HG03103 (cell line): ENCODE data around the gene ARHGEF1.

Experiments
- ATAC-seq: cut with Tn5 transposase; IDR thresholded peaks from one replicate; pipeline ENCODE4 v1.9.1; 2021; ENCODE audit warnings: low read depth; ENCODE audit not compliant: unreplicated experiment

Gene ARHGEF1, protein sequence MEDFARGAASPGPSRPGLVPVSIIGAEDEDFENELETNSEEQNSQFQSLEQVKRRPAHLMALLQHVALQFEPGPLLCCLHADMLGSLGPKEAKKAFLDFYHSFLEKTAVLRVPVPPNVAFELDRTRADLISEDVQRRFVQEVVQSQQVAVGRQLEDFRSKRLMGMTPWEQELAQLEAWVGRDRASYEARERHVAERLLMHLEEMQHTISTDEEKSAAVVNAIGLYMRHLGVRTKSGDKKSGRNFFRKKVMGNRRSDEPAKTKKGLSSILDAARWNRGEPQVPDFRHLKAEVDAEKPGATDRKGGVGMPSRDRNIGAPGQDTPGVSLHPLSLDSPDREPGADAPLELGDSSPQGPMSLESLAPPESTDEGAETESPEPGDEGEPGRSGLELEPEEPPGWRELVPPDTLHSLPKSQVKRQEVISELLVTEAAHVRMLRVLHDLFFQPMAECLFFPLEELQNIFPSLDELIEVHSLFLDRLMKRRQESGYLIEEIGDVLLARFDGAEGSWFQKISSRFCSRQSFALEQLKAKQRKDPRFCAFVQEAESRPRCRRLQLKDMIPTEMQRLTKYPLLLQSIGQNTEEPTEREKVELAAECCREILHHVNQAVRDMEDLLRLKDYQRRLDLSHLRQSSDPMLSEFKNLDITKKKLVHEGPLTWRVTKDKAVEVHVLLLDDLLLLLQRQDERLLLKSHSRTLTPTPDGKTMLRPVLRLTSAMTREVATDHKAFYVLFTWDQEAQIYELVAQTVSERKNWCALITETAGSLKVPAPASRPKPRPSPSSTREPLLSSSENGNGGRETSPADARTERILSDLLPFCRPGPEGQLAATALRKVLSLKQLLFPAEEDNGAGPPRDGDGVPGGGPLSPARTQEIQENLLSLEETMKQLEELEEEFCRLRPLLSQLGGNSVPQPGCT

DNA sequence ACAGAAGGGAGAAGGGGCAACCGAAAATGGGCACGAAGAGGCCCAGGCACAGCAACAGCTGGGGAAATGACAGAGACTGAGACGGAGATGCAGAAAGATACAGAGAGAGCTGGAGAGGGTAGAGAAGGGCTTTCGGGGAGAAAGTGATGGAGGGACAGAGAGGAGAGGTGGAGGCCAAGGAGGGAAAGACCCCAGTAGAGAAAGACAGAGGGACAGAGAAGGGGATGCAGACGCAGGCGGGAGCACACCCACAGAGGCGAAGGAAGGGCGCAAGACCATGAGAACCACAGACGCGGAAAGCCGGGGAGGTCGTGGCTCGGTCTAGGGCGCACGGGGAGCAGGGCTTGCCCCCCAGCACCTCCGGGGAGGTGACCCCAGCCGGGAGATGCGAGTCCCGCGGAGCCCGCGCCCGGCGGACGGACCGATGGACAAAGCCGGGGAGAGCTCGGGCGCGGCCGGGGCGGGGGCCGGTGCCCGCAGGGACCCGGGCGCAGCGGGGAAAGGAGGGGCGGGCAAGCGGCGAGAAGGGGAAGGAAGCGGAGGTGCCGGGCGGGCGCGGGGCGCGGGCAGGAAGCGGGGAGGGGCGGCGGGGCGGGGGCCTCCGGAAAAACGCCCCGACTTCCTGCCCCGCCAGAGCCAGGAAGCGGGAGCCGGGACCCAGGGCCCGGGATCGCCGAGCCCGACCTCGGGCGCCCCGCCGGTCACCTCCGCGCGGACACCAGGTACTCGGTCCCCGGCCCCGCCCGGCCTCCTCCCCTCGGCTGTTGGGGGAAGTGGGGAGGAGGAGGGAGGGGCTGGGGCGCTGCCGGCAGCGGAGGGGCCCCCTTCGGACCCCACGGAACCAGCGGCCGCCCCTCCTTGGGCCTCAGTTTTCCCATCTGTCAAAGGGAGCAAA, at the start of gene ARHGEF1:
ARHGEF1 (plus strand) TSS at position 617 of the 895 bp plus-strand sequence. CDS start 4,899 bp downstream, outside the sequence.
- ATAC-seq: no peak

DNA sequence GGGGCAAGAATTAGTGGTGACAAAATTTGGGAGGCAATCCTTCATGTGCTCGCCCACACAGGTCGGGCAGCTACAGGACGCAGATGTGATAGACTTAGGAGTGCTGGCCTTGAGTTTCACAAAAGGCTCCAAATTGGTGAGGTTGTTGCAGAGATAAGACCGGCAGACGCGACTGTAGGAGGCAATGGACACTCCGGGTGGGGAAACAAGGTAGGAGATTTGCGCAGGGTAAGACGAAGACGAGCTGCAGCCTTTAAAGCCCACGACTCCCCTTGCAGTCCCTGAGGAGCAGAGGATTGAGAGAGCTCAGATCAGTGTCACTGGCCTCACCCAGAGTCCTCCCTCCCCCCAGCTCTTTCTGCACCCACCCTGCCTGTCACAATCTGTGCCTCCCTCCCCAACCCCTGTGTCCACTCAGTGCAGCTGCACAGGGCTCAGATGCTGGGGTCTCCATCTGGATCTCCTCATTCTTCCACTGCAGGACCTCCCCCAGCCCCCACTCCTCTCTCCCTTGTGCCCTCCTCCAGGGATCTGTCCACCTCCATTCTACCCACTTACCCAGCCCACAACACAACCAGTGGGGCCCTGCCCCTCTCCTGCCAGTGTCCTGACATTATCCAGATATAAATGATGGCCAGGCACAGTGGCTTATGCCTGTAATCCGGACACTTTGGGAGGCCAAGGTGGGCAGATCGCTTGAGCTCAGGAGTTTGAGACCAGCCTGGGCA, 44.8 kb upstream of the ARHGEF1 start:
- ATAC-seq: no peak

DNA sequence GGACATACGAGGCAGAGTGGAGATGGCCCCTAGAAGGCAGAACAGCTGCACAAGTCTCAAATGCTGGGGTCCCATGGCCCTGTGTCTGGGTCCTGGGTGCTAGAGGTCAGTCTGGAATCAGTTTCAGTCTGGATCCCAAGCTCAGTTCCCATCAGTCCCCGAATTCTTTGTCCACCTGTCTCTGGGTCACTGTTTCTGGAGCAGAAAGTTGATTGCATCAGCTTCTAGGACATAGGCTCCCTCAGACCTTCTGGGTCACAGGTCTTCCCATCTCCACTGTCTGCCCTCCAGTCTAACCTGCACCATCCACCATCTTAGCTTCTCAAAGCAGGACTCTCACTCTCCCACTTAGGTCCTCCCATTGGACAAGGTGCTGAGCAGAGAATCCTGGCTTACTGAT, 43.8 kb upstream of the ARHGEF1 start:
- no peak for ATAC-seq

DNA sequence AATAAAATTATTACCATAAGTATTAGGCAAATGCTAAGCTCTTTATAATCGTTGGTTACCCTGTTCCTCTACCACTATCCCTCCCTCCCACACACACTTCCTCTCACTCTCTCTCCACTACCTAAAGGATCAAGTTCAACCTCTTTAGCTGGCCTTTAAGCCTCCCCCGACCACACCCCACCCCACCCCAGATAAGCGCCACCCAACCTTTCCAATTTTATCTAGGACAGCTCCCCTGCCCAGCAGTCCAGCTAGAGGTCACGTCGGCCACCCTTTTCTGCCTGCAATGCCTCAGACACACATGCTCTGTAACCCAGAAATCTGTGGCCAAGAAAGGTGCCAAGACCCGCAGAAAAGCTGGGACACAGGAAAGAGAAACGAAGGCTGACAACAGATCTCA, 39.6 kb upstream of the ARHGEF1 start:
- no peak for ATAC-seq

DNA sequence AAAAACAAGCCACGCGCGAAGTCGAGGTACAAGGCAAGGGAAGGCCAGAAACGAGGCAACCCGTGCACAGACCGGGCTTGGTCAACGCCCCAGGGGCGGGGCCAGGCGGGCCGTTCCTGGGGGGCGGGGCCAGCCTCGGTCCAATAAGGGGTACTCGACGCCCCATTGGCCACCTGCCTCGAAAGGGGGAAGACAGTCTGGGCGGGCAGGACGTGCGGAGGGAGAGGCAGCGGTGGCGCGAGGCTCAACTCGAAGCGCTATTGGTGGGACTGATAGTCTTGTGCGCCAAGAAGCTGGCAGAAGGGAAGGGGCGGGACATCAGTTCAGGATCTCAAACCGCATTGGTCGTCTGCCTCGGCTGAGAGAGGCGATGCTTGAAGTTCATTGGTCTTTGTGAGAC, 38.4 kb upstream of the ARHGEF1 start, which contains the start of gene LYPD4:
LYPD4 (minus strand) TSS at position 83 of the 400 bp plus-strand sequence. CDS start 5,398 bp downstream, outside the sequence.
- no peak for ATAC-seq

DNA sequence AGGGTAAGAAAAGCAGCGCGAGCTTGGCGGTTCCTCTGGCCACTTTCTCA, 38.2 kb upstream of the ARHGEF1 start, which contains the start of gene DMRTC2:
DMRTC2 (plus strand) TSS at position 42 of the 50 bp plus-strand sequence. CDS start 2,387 bp downstream, outside the sequence.
- ATAC-seq: no peak

DNA sequence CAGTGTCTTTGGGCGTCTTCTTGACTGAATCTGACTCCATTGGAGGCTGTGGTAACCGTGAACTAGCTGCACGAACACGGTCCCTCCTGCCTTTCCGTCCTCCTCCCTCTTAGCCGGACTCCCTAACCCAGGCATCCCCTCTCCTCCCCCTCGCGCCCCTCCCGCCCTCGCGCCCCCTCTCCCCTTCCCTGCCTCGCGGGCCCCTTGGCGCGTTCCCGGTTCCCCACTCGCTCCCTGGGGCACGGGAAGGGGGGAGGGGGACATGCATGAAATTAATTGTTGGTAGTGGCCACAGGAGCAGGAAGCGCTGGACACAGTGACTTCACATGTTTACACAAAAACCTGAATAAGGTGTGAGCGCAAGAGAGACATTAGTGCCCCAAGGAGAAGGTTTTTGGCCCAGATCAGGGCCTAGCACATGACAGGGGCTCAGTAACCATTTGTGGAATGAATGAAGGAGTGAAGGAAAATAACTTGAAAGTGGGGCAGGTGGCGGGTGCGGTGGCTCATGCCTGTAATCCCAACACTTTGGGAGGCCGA, 37.9 kb upstream of the ARHGEF1 start:
- ATAC-seq: no peak

DNA sequence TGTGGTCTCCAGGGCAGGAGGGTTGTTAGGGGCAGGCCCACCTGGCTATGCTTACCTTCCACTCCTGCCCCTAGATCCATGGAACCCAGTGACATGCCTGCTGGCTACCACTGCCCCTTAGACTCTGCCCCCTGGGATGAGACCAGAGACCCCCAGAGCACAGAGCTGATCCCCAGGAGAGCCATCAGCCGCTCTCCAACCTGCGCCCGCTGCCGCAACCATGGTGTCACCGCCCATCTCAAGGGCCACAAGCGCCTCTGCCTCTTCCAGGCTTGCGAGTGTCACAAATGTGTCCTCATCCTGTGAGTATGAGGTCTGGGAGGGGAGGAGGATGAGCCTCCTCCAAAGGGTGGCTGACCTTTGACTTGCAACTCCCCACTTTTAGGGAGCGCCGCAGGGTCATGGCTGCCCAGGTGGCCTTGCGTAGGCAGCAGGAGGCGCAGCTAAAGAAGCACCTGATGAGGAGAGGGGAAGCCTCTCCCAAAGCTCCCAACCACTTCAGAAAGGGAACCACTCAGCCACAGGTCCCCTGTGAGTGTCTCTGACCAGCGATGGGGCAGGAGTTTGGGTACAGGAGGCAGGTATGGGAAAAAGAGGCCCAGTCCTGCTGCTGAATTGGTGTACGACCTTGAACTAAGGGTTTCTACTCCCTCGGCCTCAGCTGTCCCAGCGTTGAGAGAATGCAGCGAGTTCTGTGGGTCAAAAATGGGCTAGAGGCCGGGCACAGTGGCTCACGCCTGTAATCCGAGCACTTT, 35.5 kb upstream of the ARHGEF1 start:
- no peak for ATAC-seq

DNA sequence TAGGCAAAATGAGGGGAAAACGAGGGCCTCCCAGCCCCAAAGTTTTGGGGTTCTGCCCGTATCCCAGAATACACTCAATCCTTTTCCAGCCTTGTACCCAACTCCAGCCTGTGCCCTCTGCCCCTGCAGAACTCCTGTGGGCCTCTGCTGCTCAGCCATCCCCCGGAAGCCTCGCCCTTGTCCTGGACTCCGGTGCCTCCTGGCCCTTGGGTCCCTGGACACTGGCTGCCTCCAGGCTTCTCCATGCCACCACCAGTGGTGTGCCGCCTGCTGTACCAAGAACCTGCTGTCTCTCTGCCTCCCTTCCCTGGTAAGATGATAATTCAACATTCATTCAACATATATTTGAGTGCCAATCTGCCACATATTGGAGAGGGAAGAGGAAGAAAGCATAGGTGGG, 34.3 kb upstream of the ARHGEF1 start:
- ATAC-seq: no peak

DNA sequence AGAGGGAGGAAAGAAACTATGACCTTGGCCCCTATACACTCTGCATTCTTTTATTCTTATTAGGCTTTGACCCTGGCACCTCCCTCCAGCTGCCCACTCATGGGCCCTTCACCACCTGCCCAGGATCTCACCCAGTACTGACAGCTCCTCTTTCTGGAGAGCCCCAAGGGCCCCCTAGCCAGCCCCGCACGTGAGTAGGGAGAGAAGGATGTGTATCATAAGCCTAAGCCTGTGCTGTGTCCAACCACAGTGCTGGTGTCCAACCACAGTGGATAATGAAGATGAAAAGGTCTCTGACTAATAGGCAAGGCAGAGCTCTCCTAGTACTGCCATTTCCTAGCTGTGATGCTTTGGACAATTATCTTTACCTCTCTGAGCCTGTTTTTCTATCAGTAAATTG, 33.9 kb upstream of the ARHGEF1 start:
- ATAC-seq: no peak

DNA sequence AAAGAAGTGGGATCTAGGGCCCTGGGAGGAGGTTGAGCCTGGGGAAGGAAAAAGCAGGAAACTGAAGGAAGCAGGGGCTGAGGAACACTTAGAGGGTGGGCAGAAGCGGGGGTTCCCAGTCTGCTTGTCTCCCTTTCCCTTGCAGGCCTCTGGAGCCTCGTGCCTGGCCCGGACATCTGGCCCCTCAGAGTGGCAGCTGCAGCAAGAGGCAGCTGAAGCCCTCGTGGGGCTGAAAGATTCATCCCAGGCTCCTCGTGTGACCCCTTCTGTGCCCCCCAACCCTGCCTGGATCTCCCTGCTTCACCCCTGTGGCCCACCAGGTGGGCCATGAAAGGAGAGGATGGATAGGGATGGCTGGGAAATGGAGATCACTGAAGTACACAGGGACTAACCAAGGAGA, 32.6 kb upstream of the ARHGEF1 start:
- ATAC-seq: no peak

DNA sequence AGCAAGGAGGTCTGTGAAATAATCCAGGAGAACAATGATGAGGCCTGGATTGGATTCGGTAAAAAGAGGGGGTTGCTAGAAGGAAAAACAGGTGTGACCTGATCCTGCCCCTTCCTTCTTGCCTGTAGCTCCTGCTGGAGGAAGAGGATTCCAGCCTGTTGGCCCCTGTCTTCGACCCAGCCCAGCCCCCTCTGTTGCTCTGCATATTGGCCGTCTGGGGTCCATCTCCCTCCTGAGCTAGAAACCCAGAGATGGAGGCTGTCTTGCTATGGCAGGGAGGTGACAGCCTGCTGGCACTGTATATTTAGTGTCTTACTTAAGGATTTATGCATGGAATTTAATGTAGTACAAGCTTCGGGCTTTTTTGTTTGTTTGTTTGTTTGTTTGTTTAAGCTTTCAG, 31.5 kb upstream of the ARHGEF1 start:
- no peak for ATAC-seq

DNA sequence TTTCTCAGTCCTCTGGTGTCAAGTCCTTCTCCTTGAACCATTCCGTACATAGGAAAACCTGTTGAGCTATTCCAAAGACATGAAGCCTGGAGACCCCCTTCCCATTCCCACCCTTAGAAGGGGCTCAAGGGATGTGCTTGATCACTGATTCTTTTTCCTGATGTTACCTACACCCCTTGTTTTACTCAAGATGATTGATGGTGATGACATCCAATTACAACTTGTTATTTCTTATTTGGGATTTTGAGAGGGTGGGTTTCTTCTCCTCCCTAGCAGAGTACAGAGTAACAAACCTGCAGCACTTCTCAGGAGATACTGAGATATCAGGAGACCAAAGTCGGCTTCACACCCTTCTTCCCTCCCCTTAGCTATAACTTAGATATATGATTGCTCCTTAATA, 29.6 kb upstream of the ARHGEF1 start:
- ATAC-seq: no peak

DNA sequence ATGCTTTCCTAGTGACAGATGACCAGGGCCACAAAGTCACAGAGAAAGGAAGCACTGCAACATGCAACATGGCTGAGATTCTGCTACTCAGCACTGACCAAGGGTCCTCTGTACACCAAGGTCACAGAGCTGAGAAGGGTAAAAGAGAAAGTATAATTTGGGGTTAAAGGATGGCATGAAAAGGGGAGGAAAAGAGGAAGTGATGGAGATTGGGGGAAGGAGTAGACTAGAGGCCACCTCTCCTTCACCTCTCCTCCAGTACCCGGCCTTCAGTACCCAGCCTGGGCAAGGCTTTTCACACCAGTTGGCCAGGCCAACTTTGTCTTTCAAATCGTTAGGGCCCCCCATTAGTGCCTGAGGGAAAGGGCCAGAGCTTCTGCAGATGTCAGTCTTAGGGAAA, 29.2 kb upstream of the ARHGEF1 start:
- ATAC-seq: no peak

DNA sequence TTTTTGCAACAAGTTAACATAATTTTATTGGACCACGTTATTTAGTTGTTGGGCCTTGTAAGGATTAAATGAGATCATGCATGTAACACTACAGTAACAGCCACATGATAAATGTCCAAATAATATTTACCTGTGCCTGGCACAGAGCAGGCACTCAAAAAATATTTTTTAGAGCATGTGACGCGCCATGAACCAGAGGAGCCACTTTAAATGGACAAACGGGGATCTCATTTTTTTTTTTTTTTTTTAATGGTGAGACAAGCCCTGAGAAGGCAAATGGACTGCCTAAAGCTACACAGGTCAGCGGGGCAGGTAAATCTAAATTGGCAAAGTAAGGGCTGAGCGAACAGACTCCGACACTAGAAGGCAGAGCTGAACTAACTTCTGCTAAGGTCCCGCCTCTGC, 23.8 kb upstream of the ARHGEF1 start:
- ATAC-seq: no peak

DNA sequence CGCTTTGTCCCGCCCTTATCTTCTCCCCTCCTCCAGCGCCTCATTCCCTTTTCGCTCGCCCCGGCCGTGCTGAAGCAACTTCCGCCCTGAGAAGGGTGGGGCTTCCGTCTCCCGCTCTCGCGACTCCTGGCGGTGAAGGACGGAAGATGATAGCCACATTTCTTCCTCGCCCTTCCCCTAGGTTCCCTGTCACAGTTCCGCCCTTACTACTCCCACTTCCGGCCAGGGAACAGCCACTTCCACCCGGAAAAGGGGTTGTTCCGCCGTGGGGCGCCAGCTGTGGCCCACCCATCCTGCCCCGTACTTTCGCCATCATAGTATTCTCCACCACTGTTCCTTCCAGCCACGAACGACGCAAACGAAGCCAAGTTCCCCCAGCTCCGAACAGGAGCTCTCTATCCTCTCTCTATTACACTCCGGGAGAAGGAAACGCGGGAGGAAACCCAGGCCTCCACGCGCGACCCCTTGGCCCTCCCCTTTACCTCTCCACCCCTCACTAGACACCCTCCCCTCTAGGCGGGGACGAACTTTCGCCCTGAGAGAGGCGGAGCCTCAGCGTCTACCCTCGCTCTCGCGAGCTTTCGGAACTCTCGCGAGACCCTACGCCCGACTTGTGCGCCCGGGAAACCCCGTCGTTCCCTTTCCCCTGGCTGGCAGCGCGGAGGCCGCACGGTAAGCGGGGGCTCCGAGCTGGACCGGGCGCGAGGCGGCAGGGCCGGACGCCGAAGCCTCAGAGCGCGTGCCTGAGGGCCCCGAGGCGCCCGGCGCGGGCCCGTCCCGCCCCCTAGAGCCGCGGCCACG, 23.2 kb upstream of the ARHGEF1 start, which contains the start of gene RPS19:
RPS19 (plus strand) TSS at position 638 of the 801 bp plus-strand sequence. CDS start 520 bp downstream, outside the sequence.
- ATAC-seq: peak; percentile 72

DNA sequence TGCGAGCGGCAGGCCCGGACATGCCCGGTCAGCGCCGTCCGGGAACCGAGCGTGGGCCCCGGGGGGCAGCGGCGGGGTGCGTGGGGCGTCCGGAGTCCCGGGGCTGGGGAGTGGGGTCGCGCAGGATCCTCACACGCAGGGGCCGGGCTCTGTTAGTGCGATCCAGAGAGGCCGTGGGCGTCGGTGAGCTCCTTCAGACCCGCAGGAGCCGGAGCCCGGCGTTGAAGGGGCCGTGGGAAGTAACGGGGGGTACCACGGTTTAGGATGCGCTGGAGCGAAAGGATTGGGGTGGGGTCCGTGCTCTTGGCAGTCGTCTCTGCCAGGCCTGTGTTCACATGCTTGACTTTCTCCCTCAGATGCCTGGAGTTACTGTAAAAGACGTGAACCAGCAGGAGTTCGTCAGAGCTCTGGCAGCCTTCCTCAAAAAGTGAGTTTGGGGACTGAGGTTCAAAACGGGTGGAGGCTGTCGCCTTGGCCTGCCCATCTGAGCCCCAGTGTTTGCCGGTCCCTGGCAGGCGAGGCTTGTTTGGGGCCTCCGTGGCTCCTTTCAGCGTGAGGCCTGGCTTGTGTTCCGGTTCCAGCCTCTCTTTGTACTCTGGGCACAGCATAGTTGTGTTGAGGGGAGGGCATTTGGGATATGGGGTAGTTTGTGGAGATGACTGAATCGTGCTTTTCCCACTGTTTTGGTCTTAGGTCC, 22.4 kb upstream of the ARHGEF1 start:
- ATAC-seq: no peak
